Measurements from ENCODE around the gene TPGS2.

- TF ChIP-seq POLR2AphosphoS5 (IDR thresholded peaks at IDR 0.05; ENCODE audit: borderline replicate concordance, low read depth, low read length) (no peak), EZH2 (IDR thresholded peaks at IDR 0.05) (no peak)
Measured at GRCh38 chr18:36851202-36851590, 22.4 kb upstream of the TPGS2 start.

All from SK-N-MC (cell line).